ENCODE measurements around the gene PTPRD. TPM values are rescaled to one million over a fixed set of nuclear protein-coding genes. Genes with fewer than 3 reads are reported as not detected.
"Not testable (repeated sequence)": the region's sequence is repeated elsewhere in the genome, so short reads cannot be mapped to it uniquely, and the experiment has no call there.

Gene PTPRD
- total RNA-seq, 2 experiments from 2014 or later = 0.10 TPM; not detected in 1

DNA sequence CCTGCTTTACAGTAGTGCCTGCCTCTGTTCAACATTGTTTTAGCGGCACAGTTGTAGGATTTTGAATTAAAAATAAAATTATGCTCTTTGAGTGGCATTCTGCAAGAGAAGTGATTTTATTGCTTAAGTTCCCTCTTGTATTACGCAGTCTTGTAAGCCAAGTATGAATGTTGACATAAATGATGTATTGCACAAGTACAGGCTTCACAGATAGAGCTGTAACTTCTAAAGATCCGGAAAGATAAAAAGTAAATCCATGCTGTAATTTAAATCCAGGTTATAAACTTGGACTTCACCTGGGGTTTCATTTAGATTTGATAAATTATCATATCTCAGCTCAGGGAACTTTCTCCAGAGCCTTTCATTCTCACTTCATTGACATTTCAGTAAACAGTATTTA is 1114.7 kb downstream of the PTPRD start:
- Mint-ChIP-seq H3K4me3 (no peak overlapping the region), H3K27me3 (no peaks in the 10 kb centered on the region), H3K9me3 (peaks cover 29% of the 10 kb centered on the region), H3K4me1 (ENCODE audit: low read depth) (no peaks in the 10 kb centered on the region), H3K36me3 (no peaks in the 10 kb centered on the region), H3K27ac (no peak overlapping the region)
- intact Hi-C loops (cut with micrococcal nuclease) = no loop called here
- DNase-seq = no peak
- CTCF ChIA-PET = no interaction called here
- POLR2A ChIA-PET = no interaction called here

DNA sequence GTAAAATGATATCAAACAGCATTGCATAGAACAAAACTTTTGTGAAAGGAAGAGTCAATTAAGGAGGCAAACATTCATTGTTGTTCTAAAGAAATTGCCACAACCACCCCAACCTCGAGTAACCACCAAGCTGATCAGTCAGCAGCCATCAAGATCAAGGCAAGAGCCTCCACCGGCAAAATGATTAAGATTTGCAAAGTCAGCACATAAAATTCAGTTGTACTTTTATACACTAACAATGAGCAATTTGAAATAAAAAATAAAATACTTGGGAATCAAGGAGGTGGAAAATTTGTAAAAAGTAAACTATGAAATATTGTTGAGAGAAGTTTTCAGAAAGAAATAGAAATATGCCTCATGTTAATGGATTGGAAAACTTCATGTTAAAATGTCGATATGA is 1118.5 kb downstream of the PTPRD start:
- Mint-ChIP-seq H3K27me3 (no peaks in the 10 kb centered on the region), H3K9me3 (peaks cover 30% of the 10 kb centered on the region), H3K36me3 (no peaks in the 10 kb centered on the region), H3K4me1 (ENCODE audit: low read depth) (no peaks in the 10 kb centered on the region), H3K27ac (no peak overlapping the region), H3K4me3 (no peak overlapping the region)
- CTCF ChIA-PET = no interaction called here
- intact Hi-C loops (cut with micrococcal nuclease) = no loop called here
- no peak for DNase-seq
- POLR2A ChIA-PET = interaction anchor here (0.6 kb wide), 1 partner anchor 562 kb away, joined by 3 read pairs; no protein-coding TSS in a partner anchor

GRCh38 chr9:9492506-9492905 is 1120.3 kb downstream of the PTPRD start:
- Mint-ChIP-seq H3K27me3 (no peaks in the 10 kb centered on the region), H3K4me3 (no peak overlapping the region), H3K36me3 (no peaks in the 10 kb centered on the region), H3K27ac (no peak overlapping the region), H3K9me3 (peaks cover 25% of the 10 kb centered on the region), H3K4me1 (ENCODE audit: low read depth) (no peaks in the 10 kb centered on the region)
- intact Hi-C loops (cut with micrococcal nuclease) = no loop called here
- no peak for DNase-seq
- CTCF ChIA-PET = no interaction called here
- POLR2A ChIA-PET = no interaction called here

- no peaks in the 10 kb centered on the region for H3K4me1 Mint-ChIP-seq (ENCODE audit: low read depth)
- no peak for DNase-seq
- no peak overlapping the region for H3K4me3 Mint-ChIP-seq
- H3K27me3 Mint-ChIP-seq = no peaks in the 10 kb centered on the region
- no peaks in the 10 kb centered on the region for H3K36me3 Mint-ChIP-seq
- H3K9me3 Mint-ChIP-seq = peaks cover 12% of the 10 kb centered on the region
- intact Hi-C loops (cut with micrococcal nuclease) = no loop called here
- POLR2A ChIA-PET = no interaction called here
- CTCF ChIA-PET = no interaction called here
- no peak overlapping the region for H3K27ac Mint-ChIP-seq
These were observed 1123.6 kb downstream of the PTPRD start for GRCh38 chr9:9489183-9489582.

DNA sequence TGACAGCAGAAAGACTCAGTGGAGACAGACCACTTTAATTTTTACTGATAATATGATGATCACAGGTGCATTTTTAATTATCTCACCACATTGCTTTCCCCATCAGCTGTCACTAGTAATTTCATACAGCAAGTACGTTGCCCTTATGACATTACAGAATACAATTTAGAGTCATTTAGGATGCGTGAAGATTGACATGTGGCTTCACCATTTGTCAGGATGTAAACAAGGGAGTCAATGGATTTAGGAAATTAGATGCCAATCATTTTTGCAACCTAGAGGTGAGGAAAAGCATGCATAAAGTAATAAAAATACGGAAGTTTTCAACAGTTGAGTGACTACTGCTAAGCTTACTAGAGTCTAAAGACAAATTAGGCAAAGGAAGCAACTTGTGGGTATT is 1129.6 kb downstream of the PTPRD start:
- Mint-ChIP-seq H3K4me3 (no peak overlapping the region), H3K4me1 (ENCODE audit: low read depth) (no peaks in the 10 kb centered on the region), H3K9me3 (peaks cover 5% of the 10 kb centered on the region), H3K27me3 (no peaks in the 10 kb centered on the region), H3K27ac (no peak overlapping the region), H3K36me3 (no peaks in the 10 kb centered on the region)
- POLR2A ChIA-PET = no interaction called here
- CTCF ChIA-PET = no interaction called here
- intact Hi-C loops (cut with micrococcal nuclease) = no loop called here
- no peak for DNase-seq

DNA sequence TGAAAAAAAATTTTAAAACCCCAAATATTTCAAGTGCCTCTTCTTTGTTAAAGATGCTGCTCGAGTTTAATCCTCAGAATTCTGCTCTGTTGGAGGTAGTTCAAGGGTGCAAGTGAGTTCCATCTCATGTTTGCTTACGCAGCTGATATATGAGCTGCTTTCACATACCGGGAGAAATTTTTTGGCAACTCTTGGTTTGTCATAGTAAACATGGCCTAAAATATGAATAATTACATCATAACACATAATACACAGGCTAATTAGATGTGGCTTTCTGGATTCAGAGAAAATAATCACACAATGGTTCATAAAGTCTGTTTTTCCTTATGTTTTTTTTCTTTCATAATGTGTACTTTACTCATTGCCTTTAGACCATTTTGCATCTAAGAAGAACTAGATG is 1134.1 kb downstream of the PTPRD start:
- H3K36me3 Mint-ChIP-seq = no peaks in the 10 kb centered on the region
- no peak overlapping the region for H3K27ac Mint-ChIP-seq
- intact Hi-C loops (cut with micrococcal nuclease) = no loop called here
- H3K9me3 Mint-ChIP-seq = peaks cover 3% of the 10 kb centered on the region
- no peak for DNase-seq
- H3K4me3 Mint-ChIP-seq = no peak overlapping the region
- no peaks in the 10 kb centered on the region for H3K27me3 Mint-ChIP-seq
- POLR2A ChIA-PET = no interaction called here
- CTCF ChIA-PET = no interaction called here
- H3K4me1 Mint-ChIP-seq (ENCODE audit: low read depth) = no peaks in the 10 kb centered on the region

GRCh38 chr9:9469271-9469670 is 1143.5 kb downstream of the PTPRD start:
- POLR2A ChIA-PET = no interaction called here

GRCh38 chr9:9441874-9442273 is 1170.9 kb downstream of the PTPRD start:
- peaks cover 11% of the 10 kb centered on the region for H3K9me3 Mint-ChIP-seq
- H3K36me3 Mint-ChIP-seq; H3K27me3 Mint-ChIP-seq; H3K4me1 Mint-ChIP-seq (ENCODE audit: low read depth); CTCF ChIA-PET; DNase-seq; H3K4me3 Mint-ChIP-seq; POLR2A ChIA-PET; intact Hi-C loops (cut with micrococcal nuclease); H3K27ac Mint-ChIP-seq: not testable (repeated sequence)

More at GRCh38 chr9:9469271-9469670, 1143.5 kb downstream of the PTPRD start:
- DNase-seq = no peak
- Mint-ChIP-seq H3K9me3 (peaks cover 4% of the 10 kb centered on the region), H3K27me3 (no peaks in the 10 kb centered on the region), H3K36me3 (no peaks in the 10 kb centered on the region), H3K4me1 (ENCODE audit: low read depth) (no peaks in the 10 kb centered on the region), H3K27ac (no peak overlapping the region), H3K4me3 (no peak overlapping the region)
- intact Hi-C loops (cut with micrococcal nuclease) = no loop called here
- CTCF ChIA-PET = no interaction called here

- H3K4me1 Mint-ChIP-seq (ENCODE audit: low read depth) = no peaks in the 10 kb centered on the region
- no peaks in the 10 kb centered on the region for H3K27me3 Mint-ChIP-seq
- ChIA-PET CTCF (no interaction called here), POLR2A (no interaction called here)
- DNase-seq = no peak
- peaks cover 2% of the 10 kb centered on the region for H3K9me3 Mint-ChIP-seq
- no peak overlapping the region for H3K4me3 Mint-ChIP-seq
- intact Hi-C loops (cut with micrococcal nuclease) = no loop called here
- H3K27ac Mint-ChIP-seq = no peak overlapping the region
- no peaks in the 10 kb centered on the region for H3K36me3 Mint-ChIP-seq
These were observed 1175.2 kb downstream of the PTPRD start for GRCh38 chr9:9437641-9438040.

DNA sequence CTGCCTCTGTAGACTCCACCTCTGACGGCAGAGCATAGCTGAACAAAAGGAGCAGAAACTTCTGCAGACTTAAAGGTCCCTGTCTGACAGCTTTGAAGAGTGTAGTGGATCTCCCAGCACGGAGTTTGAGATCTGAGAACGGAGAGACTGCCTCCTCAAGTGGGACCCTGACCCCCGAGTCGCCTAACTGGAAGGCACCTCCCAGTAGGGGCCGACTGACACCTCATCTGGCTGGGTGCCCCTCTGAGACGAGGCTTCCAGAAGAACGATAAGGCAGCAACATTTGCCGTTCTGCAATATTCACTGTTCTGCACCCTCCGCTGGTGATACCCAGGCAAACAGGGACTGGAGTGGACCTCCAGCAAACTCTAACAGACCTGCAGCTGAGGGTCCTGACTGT is 1186.3 kb downstream of the PTPRD start:
- H3K27ac Mint-ChIP-seq; intact Hi-C loops (cut with micrococcal nuclease); POLR2A ChIA-PET; DNase-seq; H3K4me3 Mint-ChIP-seq; H3K27me3 Mint-ChIP-seq; H3K9me3 Mint-ChIP-seq; H3K4me1 Mint-ChIP-seq (ENCODE audit: low read depth); CTCF ChIA-PET; H3K36me3 Mint-ChIP-seq: not testable (repeated sequence)

- no peaks in the 10 kb centered on the region for H3K27me3 Mint-ChIP-seq
- H3K9me3 Mint-ChIP-seq = peaks cover 5% of the 10 kb centered on the region
- ChIA-PET CTCF (no interaction called here), POLR2A (no interaction called here)
- DNase-seq = no peak
- H3K36me3 Mint-ChIP-seq = no peaks in the 10 kb centered on the region
- intact Hi-C loops (cut with micrococcal nuclease) = no loop called here
- no peaks in the 10 kb centered on the region for H3K4me1 Mint-ChIP-seq (ENCODE audit: low read depth)
- H3K27ac Mint-ChIP-seq = no peak overlapping the region
- no peak overlapping the region for H3K4me3 Mint-ChIP-seq
These were observed 1200.6 kb downstream of the PTPRD start for GRCh38 chr9:9412241-9412640.

- CTCF ChIA-PET = no interaction called here
- intact Hi-C loops (cut with micrococcal nuclease) = no loop called here
- no peaks in the 10 kb centered on the region for H3K27me3 Mint-ChIP-seq
- no peak overlapping the region for H3K4me3 Mint-ChIP-seq
- H3K27ac Mint-ChIP-seq = no peak overlapping the region
- no peak for DNase-seq
- POLR2A ChIA-PET = no interaction called here
- no peaks in the 10 kb centered on the region for H3K4me1 Mint-ChIP-seq (ENCODE audit: low read depth)
- H3K9me3 Mint-ChIP-seq = peaks cover 3% of the 10 kb centered on the region
- H3K36me3 Mint-ChIP-seq = no peaks in the 10 kb centered on the region
These were observed 1202.1 kb downstream of the PTPRD start for GRCh38 chr9:9410736-9411135.

GRCh38 chr9:9399982-9400381 is 1212.8 kb downstream of the PTPRD start:
- Mint-ChIP-seq H3K9me3 (peaks cover 8% of the 10 kb centered on the region), H3K27ac (no peak overlapping the region), H3K27me3 (no peaks in the 10 kb centered on the region), H3K4me1 (ENCODE audit: low read depth) (no peaks in the 10 kb centered on the region), H3K4me3 (no peak overlapping the region), H3K36me3 (no peaks in the 10 kb centered on the region)
- ChIA-PET CTCF (no interaction called here), POLR2A (no interaction called here)
- no peak for DNase-seq
- intact Hi-C loops (cut with micrococcal nuclease) = no loop called here

- Mint-ChIP-seq H3K4me1 (ENCODE audit: low read depth) (no peaks in the 10 kb centered on the region), H3K27me3 (no peaks in the 10 kb centered on the region), H3K9me3 (peaks cover 13% of the 10 kb centered on the region), H3K36me3 (no peaks in the 10 kb centered on the region), H3K4me3 (no peak overlapping the region), H3K27ac (no peak overlapping the region)
- no peak for DNase-seq
- ChIA-PET CTCF (no interaction called here), POLR2A (no interaction called here)
- intact Hi-C loops (cut with micrococcal nuclease) = no loop called here
These were observed 1216.3 kb downstream of the PTPRD start for GRCh38 chr9:9396518-9396917.
